ENCODE data around the gene SP3.

The SP3 gene

GRCh38 chr2:173990245-173990644 is 25.1 kb upstream of the SP3 start:
- Histone ChIP-seq H3K36me3 (ENCODE audit: control insufficient read depth in 1 of 2, insufficient read depth in 2 of 2, low read length in 2 of 2) (no peaks in the 10 kb centered on the region), H4K12ac (ENCODE audit: low read depth, low read length) (no peak overlapping the region), H3K4ac (ENCODE audit: low read depth, low read length) (no peak overlapping the region), H2BK5ac (ENCODE audit: low read depth, low read length, poor library complexity) (no peak overlapping the region), H2BK12ac (ENCODE audit: low read length) (no peak overlapping the region), H3K4me3 (ENCODE audit: low read depth, low read length) (no peak overlapping the region), H4K91ac (ENCODE audit: low read depth, low read length) (no peak overlapping the region), H3K27ac (ENCODE audit: low read depth, low read length) (no peak overlapping the region), H3K9ac (ENCODE audit: low read length) (no peak overlapping the region), H2BK120ac (ENCODE audit: insufficient read depth, low read length, poor library complexity) (no peak overlapping the region), H2AFZ (ENCODE audit: insufficient read depth, low read length, poor library complexity) (no peak overlapping the region), H3K23ac (ENCODE audit: low read length) (no peak overlapping the region), H3K18ac (ENCODE audit: low read length) (no peak overlapping the region), H2AK5ac (ENCODE audit: low read length) (no peak overlapping the region), H4K8ac (ENCODE audit: low read depth, low read length) (no peak overlapping the region), H3K27me3 (ENCODE audit: insufficient read depth, low read length) (no peaks in the 10 kb centered on the region), H3K4me1 (ENCODE audit: control insufficient read depth in 1 of 2, insufficient read depth in 2 of 2, low read length in 2 of 2) (peaks cover 2 to 4% of the 10 kb centered on the region in 2 experiments), H3K4me2 (ENCODE audit: low read length) (no peak overlapping the region), H3K14ac (ENCODE audit: low read length) (no peak overlapping the region), H3K9me3 (ENCODE audit: insufficient read depth, low read depth, low read length) (no peaks in the 10 kb centered on the region), H3K79me2 (ENCODE audit: control insufficient read depth, insufficient read depth, low read length, poor library complexity) (no peaks in the 10 kb centered on the region), H3K79me1 (ENCODE audit: low read length) (no peaks in the 10 kb centered on the region)
- WGBS (ENCODE audit: extremely low coverage, insufficient coverage, insufficient read length), result no CpG with 5 or more reads among the region's 6 CpGs
- DNase-seq, result no peak

- no peaks in the 10 kb centered on the region for H3K9me3 ChIP-seq (ENCODE audit: insufficient read depth, low read depth, low read length)
- H3K23ac ChIP-seq (ENCODE audit: low read length), result no peak overlapping the region
- DNase-seq, result no peak
- H4K12ac ChIP-seq (ENCODE audit: low read depth, low read length), result no peak overlapping the region
- H2BK5ac ChIP-seq (ENCODE audit: low read depth, low read length, poor library complexity), result no peak overlapping the region
- H2AK5ac ChIP-seq (ENCODE audit: low read length), result no peak overlapping the region
- H3K27ac ChIP-seq (ENCODE audit: low read depth, low read length), result no peak overlapping the region
- H3K18ac ChIP-seq (ENCODE audit: low read length), result no peak overlapping the region
- no peak overlapping the region for H2BK12ac ChIP-seq (ENCODE audit: low read length)
- H3K4me2 ChIP-seq (ENCODE audit: low read length), result no peak overlapping the region
- H3K4ac ChIP-seq (ENCODE audit: low read depth, low read length), result no peak overlapping the region
- no peak overlapping the region for H3K4me3 ChIP-seq (ENCODE audit: low read depth, low read length)
- no peak overlapping the region for H2AFZ ChIP-seq (ENCODE audit: insufficient read depth, low read length, poor library complexity)
- no peaks in the 10 kb centered on the region for H3K79me1 ChIP-seq (ENCODE audit: low read length)
- H2BK120ac ChIP-seq (ENCODE audit: insufficient read depth, low read length, poor library complexity), result no peak overlapping the region
- H3K4me1 ChIP-seq (ENCODE audit: control insufficient read depth in 1 of 2, insufficient read depth in 2 of 2, low read length in 2 of 2), result peaks cover 2 to 6% of the 10 kb centered on the region in 2 experiments
- no peak overlapping the region for H4K8ac ChIP-seq (ENCODE audit: low read depth, low read length)
- WGBS (ENCODE audit: extremely low coverage, insufficient coverage, insufficient read length), result no CpG with 5 or more reads among the region's 1 CpG
- H3K36me3 ChIP-seq (ENCODE audit: control insufficient read depth in 1 of 2, insufficient read depth in 2 of 2, low read length in 2 of 2), result no peaks in the 10 kb centered on the region
- no peaks in the 10 kb centered on the region for H3K27me3 ChIP-seq (ENCODE audit: insufficient read depth, low read length)
- no peaks in the 10 kb centered on the region for H3K79me2 ChIP-seq (ENCODE audit: control insufficient read depth, insufficient read depth, low read length, poor library complexity)
- H3K9ac ChIP-seq (ENCODE audit: low read length), result no peak overlapping the region
- H3K14ac ChIP-seq (ENCODE audit: low read length), result no peak overlapping the region
- no peak overlapping the region for H4K91ac ChIP-seq (ENCODE audit: low read depth, low read length)
These were observed 24.7 kb upstream of the SP3 start for GRCh38 chr2:173989884-173990215.

GRCh38 chr2:173989160-173989883 is 24.1 kb upstream of the SP3 start:
- Histone ChIP-seq H3K79me1 (ENCODE audit: low read length) (no peaks in the 10 kb centered on the region), H3K36me3 (ENCODE audit: control insufficient read depth in 1 of 2, insufficient read depth in 2 of 2, low read length in 2 of 2) (no peaks in the 10 kb centered on the region), H4K12ac (ENCODE audit: low read depth, low read length) (no peak overlapping the region), H4K8ac (ENCODE audit: low read depth, low read length) (no peak overlapping the region), H2AFZ (ENCODE audit: insufficient read depth, low read length, poor library complexity) (no peak overlapping the region), H3K27ac (ENCODE audit: low read depth, low read length) (no peak overlapping the region), H4K91ac (ENCODE audit: low read depth, low read length) (no peak overlapping the region), H3K14ac (ENCODE audit: low read length) (no peak overlapping the region), H2BK120ac (ENCODE audit: insufficient read depth, low read length, poor library complexity) (no peak overlapping the region), H3K27me3 (ENCODE audit: insufficient read depth, low read length) (no peaks in the 10 kb centered on the region), H3K9ac (ENCODE audit: low read length) (no peak overlapping the region), H3K79me2 (ENCODE audit: control insufficient read depth, insufficient read depth, low read length, poor library complexity) (no peaks in the 10 kb centered on the region), H3K4me1 (ENCODE audit: control insufficient read depth in 1 of 2, insufficient read depth in 2 of 2, low read length in 2 of 2) (peaks cover 2 to 6% of the 10 kb centered on the region in 2 experiments), H3K4me3 (ENCODE audit: low read depth, low read length) (no peak overlapping the region), H3K18ac (ENCODE audit: low read length) (no peak overlapping the region), H3K9me3 (ENCODE audit: insufficient read depth, low read depth, low read length) (no peaks in the 10 kb centered on the region), H2BK12ac (ENCODE audit: low read length) (no peak overlapping the region), H2BK5ac (ENCODE audit: low read depth, low read length, poor library complexity) (no peak overlapping the region), H3K4me2 (ENCODE audit: low read length) (no peak overlapping the region), H3K4ac (ENCODE audit: low read depth, low read length) (no peak overlapping the region), H3K23ac (ENCODE audit: low read length) (no peak overlapping the region), H2AK5ac (ENCODE audit: low read length) (no peak overlapping the region)
- DNase-seq, result no peak
- WGBS (ENCODE audit: extremely low coverage, insufficient coverage, insufficient read length), result no CpG with 5 or more reads among the region's 7 CpGs

GRCh38 chr2:173986805-173987204 is 21.6 kb upstream of the SP3 start:
- no peak for DNase-seq
- no peaks in the 10 kb centered on the region for H3K27me3 ChIP-seq (ENCODE audit: insufficient read depth, low read length)
- H3K79me2 ChIP-seq (ENCODE audit: control insufficient read depth, insufficient read depth, low read length, poor library complexity), result no peaks in the 10 kb centered on the region
- H3K23ac ChIP-seq (ENCODE audit: low read length), result no peak overlapping the region
- H2BK5ac ChIP-seq (ENCODE audit: low read depth, low read length, poor library complexity), result no peak overlapping the region
- H2AK5ac ChIP-seq (ENCODE audit: low read length), result no peak overlapping the region
- no peaks in the 10 kb centered on the region for H3K36me3 ChIP-seq (ENCODE audit: control insufficient read depth in 1 of 2, insufficient read depth in 2 of 2, low read length in 2 of 2)
- no peak overlapping the region for H3K27ac ChIP-seq (ENCODE audit: low read depth, low read length)
- no peaks in the 10 kb centered on the region for H3K9me3 ChIP-seq (ENCODE audit: insufficient read depth, low read depth, low read length)
- H3K4me3 ChIP-seq (ENCODE audit: low read depth, low read length), result no peak overlapping the region
- H4K12ac ChIP-seq (ENCODE audit: low read depth, low read length), result no peak overlapping the region
- no peak overlapping the region for H4K91ac ChIP-seq (ENCODE audit: low read depth, low read length)
- no peak overlapping the region for H2BK12ac ChIP-seq (ENCODE audit: low read length)
- H2AFZ ChIP-seq (ENCODE audit: insufficient read depth, low read length, poor library complexity), result no peak overlapping the region
- no peak overlapping the region for H3K14ac ChIP-seq (ENCODE audit: low read length)
- H3K4ac ChIP-seq (ENCODE audit: low read depth, low read length), result no peak overlapping the region
- H3K18ac ChIP-seq (ENCODE audit: low read length), result no peak overlapping the region
- H3K79me1 ChIP-seq (ENCODE audit: low read length), result no peaks in the 10 kb centered on the region
- WGBS (ENCODE audit: extremely low coverage, insufficient coverage, insufficient read length), result no CpG with 5 or more reads among the region's 2 CpGs
- H3K4me2 ChIP-seq (ENCODE audit: low read length), result no peak overlapping the region
- H3K4me1 ChIP-seq (ENCODE audit: control insufficient read depth in 1 of 2, insufficient read depth in 2 of 2, low read length in 2 of 2), result peaks cover 4 to 7% of the 10 kb centered on the region in 2 experiments
- H2BK120ac ChIP-seq (ENCODE audit: insufficient read depth, low read length, poor library complexity), result no peak overlapping the region
- H3K9ac ChIP-seq (ENCODE audit: low read length), result no peak overlapping the region
- H4K8ac ChIP-seq (ENCODE audit: low read depth, low read length), result no peak overlapping the region

Measured in trophoblast cell (in vitro differentiated cells and primary cell).